Stomach (tissue), 9 donors: ENCODE results near the gene HSDL2. TPM values are rescaled to one million over a fixed set of nuclear protein-coding genes. Genes with fewer than 3 reads are reported as not detected.

Experiments used
- DNase-seq, 2 donors: peaks; one replicate each; pipeline versions ENCODE4 v3.0.0 to v3.0.0-alpha.2; 2013 to 2019
- H3K27ac ChIP-seq, 5 donors: fragments of 200-600 bp in 4 of 5; sonication (generic) in 4 of 5; one replicate each; pipeline ENCODE4 v1.5.1; 2013 to 2019; ENCODE audit warnings: mild to moderate bottlenecking in 1 of 5, moderate library complexity in 1 of 5
- H3K27me3 ChIP-seq, 3 donors: fragments of 200-600 bp; sonication (generic); one replicate each; pipeline ENCODE4 v1.5.1; 2017 to 2019; ENCODE audit warnings: mixed run types in 1 of 3
- H3K36me3 ChIP-seq, 4 donors: fragments of 200-600 bp; sonication (generic); 1 replicate in 3 of 4; 2 replicates in 1 of 4; pipeline ENCODE4 v1.5.1; 2016 to 2019
- H3K4me1 ChIP-seq, 4 donors: fragments of 200-600 bp; sonication (generic); one replicate each; pipeline ENCODE4 v1.5.1; 2016 to 2019
- H3K4me3 ChIP-seq, 4 donors: fragments of 200-600 bp; sonication (generic) in 3 of 4; one replicate each; pipeline ENCODE4 v1.5.1; 2016 to 2019; ENCODE audit warnings: mild to moderate bottlenecking in 1 of 4
- H3K9me3 ChIP-seq, 4 donors: fragments of 200-600 bp; sonication (generic); one replicate each; pipeline ENCODE4 v1.5.1; 2016 to 2019
- EP300 ChIP-seq: sonication (generic); formaldehyde crosslinking; IDR thresholded peaks from one replicate; pipeline ENCODE4 v1.6.1; 2017; ENCODE audit warnings: antibody characterized with exemption
- POLR2A ChIP-seq, 4 donors: fragments of 450-650 bp; IDR thresholded peaks; one replicate each; pipeline ENCODE4 v1.6.1; 2016; ENCODE audit warnings: antibody characterized with exemption in 4 of 4, control low read depth in 2 of 4, mild to moderate bottlenecking in 1 of 4, moderate library complexity in 1 of 4
- POLR2AphosphoS5 ChIP-seq, 3 donors: sonication (generic); formaldehyde crosslinking; IDR thresholded peaks; one replicate each; pipeline ENCODE4 v1.6.1; 2016; ENCODE audit warnings: antibody characterized with exemption in 3 of 3
- WGBS, 5 donors: extraction: QIAGEN DNeasy Blood & Tissue Kit in 3 of 5; methylation state at CpG; one replicate each; pipeline versions ENCODE4 v1.1.5 to v1.1.7; 2013 to 2018; 5-methylcytosine and 5-hydroxymethylcytosine counted together
- intact Hi-C: fragments of 100-400 bp; cut with DNase I; formaldehyde crosslinking; loops from one replicate; pipeline ENCODE4 v1.15.1; 2023; ENCODE audit warnings: low total_unique reads
- polyA plus RNA-seq, 3 donors: library from polyadenylated mRNA; stranded (reverse); fragments of 200-250 nt; gene quantifications; one replicate each; pipeline ENCODE4 v1.2.3, GENCODE V29; 2013
- total RNA-seq, 5 donors: library from RNA; depleted of rRNA; stranded (reverse); fragments of >200 nt; gene quantifications; one replicate each; pipeline versions ENCODE4 v1.1.0 to v1.2.3, GENCODE V29; 2014 to 2016
- TF ChIP-seq, protein P1 (sequence below), 7 experiments: fragments of 450-650 bp in 4 of 7; fragments of 200-600 bp in 3 of 7; sonication (generic) in 3 of 7; IDR thresholded peaks; one replicate each; pipeline ENCODE4 v1.5.1; 2016 to 2019; ENCODE audit warnings: antibody characterized with exemption in 7 of 7, control low read depth in 2 of 7, mild to moderate bottlenecking in 1 of 7
- donor health status: healthy with polysubstance abuse.
- donor health status: Bipolar disorder and iron deficiency.
- donor health status: healthy.

HSDL2 gene
- total and polyA plus RNA-seq, 8 donors: 18.3 to 56.9 (median 24.8) TPM

DNA sequence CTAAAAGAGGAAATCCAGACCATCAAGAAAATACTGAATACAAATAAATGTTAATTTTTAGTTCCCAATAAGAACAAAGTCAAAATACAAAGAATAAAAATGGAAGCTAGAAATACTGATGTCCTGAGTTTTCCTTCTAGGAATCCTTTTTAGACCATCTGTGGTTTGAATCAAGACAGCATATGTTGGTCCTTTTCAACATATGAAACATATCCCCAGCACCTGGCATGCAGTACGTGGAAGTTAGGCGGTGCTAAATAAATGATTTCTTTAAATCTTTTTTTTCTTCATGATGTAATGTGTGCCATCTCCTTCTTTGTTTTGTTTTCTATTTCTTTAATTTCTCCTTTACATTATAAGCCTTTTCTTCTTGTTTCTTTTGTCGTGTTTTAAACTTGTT is 140.7 kb downstream of the HSDL2 start:
- intact Hi-C loops: no loop called here
- 56 to 86% (median 63%) methylated on average over 3 of the region's 3 CpGs for WGBS, 5 donors

More for the DNA sequence above, 140.7 kb downstream of the HSDL2 start:
- Histone ChIP-seq H3K4me3 (no peak overlapping the region), H3K36me3 (no peaks in the 10 kb centered on the region), H3K9me3 (no peaks in the 10 kb centered on the region), H3K27ac (no peak overlapping the region), H3K4me1 (peaks cover 0 to 3% (median 0%) of the 10 kb centered on the region in 4 donors), H3K27me3 (no peaks in the 10 kb centered on the region)
- DNase-seq: no peak
- TF ChIP-seq POLR2AphosphoS5 (IDR thresholded peaks at IDR 0.05) (no peak), EP300 (no peak), POLR2A (IDR thresholded peaks at IDR 0.05) (no peak)
- TF ChIP-seq, protein P1, sequence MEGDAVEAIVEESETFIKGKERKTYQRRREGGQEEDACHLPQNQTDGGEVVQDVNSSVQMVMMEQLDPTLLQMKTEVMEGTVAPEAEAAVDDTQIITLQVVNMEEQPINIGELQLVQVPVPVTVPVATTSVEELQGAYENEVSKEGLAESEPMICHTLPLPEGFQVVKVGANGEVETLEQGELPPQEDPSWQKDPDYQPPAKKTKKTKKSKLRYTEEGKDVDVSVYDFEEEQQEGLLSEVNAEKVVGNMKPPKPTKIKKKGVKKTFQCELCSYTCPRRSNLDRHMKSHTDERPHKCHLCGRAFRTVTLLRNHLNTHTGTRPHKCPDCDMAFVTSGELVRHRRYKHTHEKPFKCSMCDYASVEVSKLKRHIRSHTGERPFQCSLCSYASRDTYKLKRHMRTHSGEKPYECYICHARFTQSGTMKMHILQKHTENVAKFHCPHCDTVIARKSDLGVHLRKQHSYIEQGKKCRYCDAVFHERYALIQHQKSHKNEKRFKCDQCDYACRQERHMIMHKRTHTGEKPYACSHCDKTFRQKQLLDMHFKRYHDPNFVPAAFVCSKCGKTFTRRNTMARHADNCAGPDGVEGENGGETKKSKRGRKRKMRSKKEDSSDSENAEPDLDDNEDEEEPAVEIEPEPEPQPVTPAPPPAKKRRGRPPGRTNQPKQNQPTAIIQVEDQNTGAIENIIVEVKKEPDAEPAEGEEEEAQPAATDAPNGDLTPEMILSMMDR (IDR thresholded peaks at IDR 0.05): no peak

Other genes with a start within 250 kb of the HSDL2 start
- 10 to 100 TPM; 16.9 to 50.4 (median 29.9) TPM for gene SUSD1, start 204.8 kb upstream of the HSDL2 start, total RNA-seq
- 1 to 10 TPM; 1.6 to 6.3 (median 1.7) TPM for gene SUSD1, start 204.8 kb upstream of the HSDL2 start, polyA plus RNA-seq
- 10 to 100 TPM; 15.2 to 90.7 (median 29.5) TPM for gene PTBP3, start 46.5 kb upstream of the HSDL2 start, total RNA-seq
- 10 to 100 TPM; 11.7 to 22.5 (median 15.3) TPM for gene PTBP3, start 46.5 kb upstream of the HSDL2 start, polyA plus RNA-seq
- 10 to 100 TPM; 11.7 to 77.7 (median 19.4) TPM for gene KIAA1958, start 106.7 kb downstream of the HSDL2 start, total RNA-seq
- gene KIAA1958, start 106.7 kb downstream of the HSDL2 start, polyA plus RNA-seq: 1 to 10 TPM in 2 of 3 donors, under 1 TPM in 1; 0.60 to 2.8 (median 2.4) TPM